ENCODE measurements around the gene HRH1.

DNA sequence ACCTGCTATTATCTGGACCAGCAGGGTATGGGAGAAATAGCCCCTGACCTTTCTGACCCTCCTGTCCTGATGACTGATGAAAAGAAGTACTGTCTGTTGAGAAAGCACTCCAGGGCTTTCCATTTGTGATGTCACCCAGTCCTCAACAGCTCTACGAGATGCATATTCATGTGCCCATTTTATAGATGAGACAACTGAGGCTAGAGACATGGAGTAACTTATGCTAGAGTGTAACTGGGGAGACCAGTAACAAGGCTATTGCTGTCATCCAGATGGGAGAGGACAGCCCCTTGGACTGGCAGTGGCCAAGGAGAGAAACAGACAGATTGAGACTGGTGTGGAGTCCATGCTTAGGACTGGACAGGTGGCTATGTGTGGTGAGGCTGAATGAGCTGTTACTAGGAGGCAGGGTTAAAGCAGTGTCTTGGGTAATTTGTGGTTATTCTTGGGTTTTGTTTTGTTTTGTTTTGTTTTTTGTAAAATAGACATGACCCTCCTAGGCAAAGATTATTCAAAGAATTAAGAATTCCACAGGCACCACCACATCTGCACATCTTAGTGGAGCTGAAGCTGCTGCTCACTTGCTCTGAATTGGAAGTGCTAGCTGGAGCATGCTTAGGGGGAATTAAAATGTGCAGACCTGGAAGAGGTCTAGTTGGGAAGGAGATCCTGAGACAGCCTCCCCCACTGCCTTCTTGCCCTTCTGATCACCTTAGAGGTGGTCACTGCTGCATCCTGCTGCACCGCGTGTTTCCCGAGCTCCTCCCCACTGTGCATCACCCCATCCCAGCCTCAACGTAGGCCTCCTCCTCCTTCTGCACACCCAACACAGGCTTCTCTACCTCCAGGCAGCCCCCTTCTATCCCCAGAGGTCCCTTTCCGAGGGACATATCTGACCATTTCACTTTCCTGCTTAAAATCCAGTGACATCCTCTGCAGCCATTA, 8.4 kb downstream of the HRH1 start:
- TF ChIP-seq, protein P1, sequence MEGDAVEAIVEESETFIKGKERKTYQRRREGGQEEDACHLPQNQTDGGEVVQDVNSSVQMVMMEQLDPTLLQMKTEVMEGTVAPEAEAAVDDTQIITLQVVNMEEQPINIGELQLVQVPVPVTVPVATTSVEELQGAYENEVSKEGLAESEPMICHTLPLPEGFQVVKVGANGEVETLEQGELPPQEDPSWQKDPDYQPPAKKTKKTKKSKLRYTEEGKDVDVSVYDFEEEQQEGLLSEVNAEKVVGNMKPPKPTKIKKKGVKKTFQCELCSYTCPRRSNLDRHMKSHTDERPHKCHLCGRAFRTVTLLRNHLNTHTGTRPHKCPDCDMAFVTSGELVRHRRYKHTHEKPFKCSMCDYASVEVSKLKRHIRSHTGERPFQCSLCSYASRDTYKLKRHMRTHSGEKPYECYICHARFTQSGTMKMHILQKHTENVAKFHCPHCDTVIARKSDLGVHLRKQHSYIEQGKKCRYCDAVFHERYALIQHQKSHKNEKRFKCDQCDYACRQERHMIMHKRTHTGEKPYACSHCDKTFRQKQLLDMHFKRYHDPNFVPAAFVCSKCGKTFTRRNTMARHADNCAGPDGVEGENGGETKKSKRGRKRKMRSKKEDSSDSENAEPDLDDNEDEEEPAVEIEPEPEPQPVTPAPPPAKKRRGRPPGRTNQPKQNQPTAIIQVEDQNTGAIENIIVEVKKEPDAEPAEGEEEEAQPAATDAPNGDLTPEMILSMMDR (IDR thresholded peaks at IDR 0.05 in 2 of 3, conservative IDR thresholded peaks at IDR 0.05 in 1 of 3; ENCODE audit: control insufficient read depth in 2 of 3, extremely low read depth in 1 of 3, insufficient read depth in 1 of 3, low read depth in 3 of 3, low read length in 3 of 3): no peak
- TF ChIP-seq NR2C2 (IDR thresholded peaks at IDR 0.05; ENCODE audit: borderline replicate concordance, control insufficient read depth, insufficient read length, low read depth) (no peak), ZZZ3 (IDR thresholded peaks at IDR 0.05; ENCODE audit: control insufficient read depth, insufficient read length, low read depth) (no peak), FOXM1 (IDR thresholded peaks at IDR 0.05; ENCODE audit: low read depth, low read length) (no peak), SRF (IDR thresholded peaks at IDR 0.05; ENCODE audit: low read depth in 2 of 2, low read length in 2 of 2) (no peak), FOS (IDR thresholded peaks at IDR 0.05; ENCODE audit: borderline replicate concordance, extremely low read depth, insufficient read length) (no peak), RFX5 (IDR thresholded peaks at IDR 0.05; ENCODE audit: low read depth, low read length) (no peak), PML (IDR thresholded peaks at IDR 0.05; ENCODE audit: low read length) (no peak), FOXK2 (IDR thresholded peaks at IDR 0.05) (no peak), BHLHE40 (IDR thresholded peaks at IDR 0.05; ENCODE audit: borderline replicate concordance in 1 of 2, low read depth in 2 of 2, low read length in 1 of 2) (no peak), EGR1 (IDR thresholded peaks at IDR 0.05; ENCODE audit: borderline replicate concordance in 1 of 2, low read depth in 2 of 2, low read length in 2 of 2) (no peak), NFYA (IDR thresholded peaks at IDR 0.05; ENCODE audit: borderline replicate concordance, low read depth, low read length) (no peak), POLR2A (IDR thresholded peaks at IDR 0.05; ENCODE audit: low read depth, low read length) (no peak), RCOR1 (conservative IDR thresholded peaks at IDR 0.05; ENCODE audit: low read depth, low read length) (no peak)
